GM12878 (cell line): ENCODE results near the gene PSMD4. TPM values are rescaled to one million over a fixed set of nuclear protein-coding genes. Genes with fewer than 3 reads are reported as not detected.
A peak's percentile ranks its signal among the peaks of the same experiment; 100 is the strongest.

Source experiments
- ATAC-seq: fragments of 200-7000 bp; cut with Tn5 transposase; 3 replicates; pipeline ENCODE4 v1.9.1; 2020; ENCODE audit warnings: mild to moderate bottlenecking, moderate library complexity
- BruUV-seq: library from RNA; stranded (reverse); fragments of 400-500 nt; replicated peaks from 2 replicates; lab custom pipeline; 2021; lab: Mats Ljungman, UMichigan
- CTCF ChIA-PET: fragments of 300-600 bp; sonication (Branson Sonifier 250); formaldehyde crosslinking; extraction: SDS; loops from one replicate; lab custom pipeline; 2021; ENCODE audit warnings: inconsistent platforms; lab: Yijun Ruan, JAX
- POLR2A ChIA-PET: fragments of 350-600 bp; formaldehyde crosslinking; extraction: SDS; loops from one replicate; lab custom pipeline; 2021; ENCODE audit warnings: inconsistent platforms; lab: Charles Lee
- RAD21 ChIA-PET: fragments of 300-600 bp; sonication (Branson Sonifier 250); formaldehyde crosslinking; loops from one replicate; lab custom pipeline; 2023; ENCODE audit warnings: antibody characterized with exemption; ENCODE audit not compliant: unreplicated experiment; lab: Charles Lee
- SMC1A ChIA-PET: fragments of 300-600 bp; sonication (Branson Sonifier 250); formaldehyde crosslinking; loops from one replicate; lab custom pipeline; 2023; ENCODE audit not compliant: unreplicated experiment, uncharacterized antibody; lab: Charles Lee
- DNase-seq: peaks from one replicate; pipeline ENCODE4 v3.0.0-alpha.2; 2011; ENCODE audit warnings: low read depth, low spot score
- FAIRE-seq: peaks from 3 replicates; lab custom pipeline; 2011; peaks lifted over from hg19 to GRCh38; lab: Jason Lieb, UNC
- H2AFZ ChIP-seq: 2 replicates; pipeline ENCODE4 v1.6.0; 2011; ENCODE audit warnings: low read depth, low read length, control low read depth; ENCODE audit not compliant: control insufficient read depth
- H3K27ac ChIP-seq: 2 replicates; pipeline ENCODE4 v1.5.1; 2011; ENCODE audit warnings: control low read depth; ENCODE audit not compliant: control insufficient read depth, insufficient read depth
- H3K27me3 ChIP-seq, 2 experiments: replicated peaks in 1 of 2; 2 replicates each; pipeline versions ENCODE4 v1.6.0 to v1.6.1; 2011; ENCODE audit warnings: low read length in 1 of 2; ENCODE audit not compliant: control insufficient read depth in 2 of 2, insufficient read depth in 2 of 2
- H3K36me3 ChIP-seq, 2 experiments: 2 replicates each; pipeline ENCODE4 v1.5.1; 2011; ENCODE audit warnings: low read length in 1 of 2; ENCODE audit not compliant: control insufficient read depth in 2 of 2, insufficient read depth in 2 of 2
- H3K4me1 ChIP-seq: 2 replicates; pipeline ENCODE4 v1.6.1; 2011; ENCODE audit warnings: mild to moderate bottlenecking, low read length, moderate library complexity, mixed read lengths; ENCODE audit not compliant: control insufficient read depth, insufficient read depth
- H3K4me2 ChIP-seq: 2 replicates; pipeline ENCODE4 v1.6.0; 2011; ENCODE audit warnings: control low read depth; ENCODE audit not compliant: control insufficient read depth, insufficient read depth
- H3K4me3 ChIP-seq: fragments of 200-600 bp; sonication (generic); 2 replicates; pipeline ENCODE4 v1.5.1; 2016
- H3K79me2 ChIP-seq: 2 replicates; pipeline ENCODE4 v1.6.0; 2011; ENCODE audit warnings: low read length; ENCODE audit not compliant: control insufficient read depth, insufficient read depth
- H3K9ac ChIP-seq: 2 replicates; pipeline ENCODE4 v1.8.0; 2011; ENCODE audit warnings: low read length, control low read depth, mixed read lengths; ENCODE audit not compliant: control insufficient read depth, insufficient read depth
- H3K9me3 ChIP-seq: replicated peaks from 3 replicates; pipeline ENCODE4 v1.5.1; 2011; ENCODE audit warnings: mild to moderate bottlenecking, low read length; ENCODE audit not compliant: control insufficient read depth, insufficient read depth
- H4K20me1 ChIP-seq: 2 replicates; pipeline ENCODE4 v1.6.0; 2011; ENCODE audit not compliant: control insufficient read depth, insufficient read depth
- CBFB ChIP-seq: IDR thresholded peaks from 2 replicates; pipeline ENCODE4 v1.6.1; 2016; ENCODE audit warnings: antibody characterized with exemption, low read depth
- EZH2 ChIP-seq: IDR thresholded peaks from 2 replicates; pipeline ENCODE4 v1.6.1; 2012; ENCODE audit warnings: low read depth, mild to moderate bottlenecking, control low read depth, inconsistent platforms, low read length, borderline replicate concordance; ENCODE audit not compliant: control insufficient read depth
- IKZF2 ChIP-seq, 2 experiments: fragments of 450-650 bp; IDR thresholded peaks; 2 replicates each; pipeline ENCODE4 v1.6.1; 2017; ENCODE audit warnings: mild to moderate bottlenecking in 2 of 2, moderate library complexity in 2 of 2
- KAT2A ChIP-seq: conservative IDR thresholded peaks from 2 replicates; pipeline ENCODE4 v1.6.1; 2011; ENCODE audit warnings: low read depth, low read length; ENCODE audit not compliant: control insufficient read depth
- MYB ChIP-seq: fragments of 150-350 bp; IDR thresholded peaks from 2 replicates; pipeline ENCODE4 v1.6.1; 2014; ENCODE audit warnings: mild to moderate bottlenecking, low read depth, low read length, borderline replicate concordance
- NR2C1 ChIP-seq: fragments of 450-650 bp; IDR thresholded peaks from 2 replicates; pipeline ENCODE4 v1.6.1; 2017; ENCODE audit warnings: antibody characterized with exemption, mild to moderate bottlenecking, moderate library complexity
- RELA ChIP-seq: fragments of 450-650 bp; IDR thresholded peaks from 2 replicates; pipeline ENCODE4 v1.8.0; 2014; ENCODE audit warnings: borderline replicate concordance; ENCODE audit not compliant: partially characterized antibody
- SPI1 ChIP-seq: IDR thresholded peaks from 2 replicates; pipeline ENCODE4 v1.6.1; 2011; ENCODE audit warnings: low read depth, mild to moderate bottlenecking, low read length, moderate library complexity, borderline replicate concordance; ENCODE audit not compliant: insufficient read depth
- SRF ChIP-seq, 2 experiments: IDR thresholded peaks; 2 replicates each; pipeline ENCODE4 v1.6.1; 2011; ENCODE audit warnings: low read depth in 2 of 2, low read length in 2 of 2, mild to moderate bottlenecking in 1 of 2, moderate library complexity in 1 of 2
- ZNF24 ChIP-seq: fragments of 450-650 bp; IDR thresholded peaks from 2 replicates; pipeline ENCODE4 v1.6.1; 2017; ENCODE audit warnings: antibody characterized with exemption, mild to moderate bottlenecking
- ZNF384 ChIP-seq: IDR thresholded peaks from 2 replicates; pipeline ENCODE4 v1.6.1; 2012; ENCODE audit warnings: low read depth, mild to moderate bottlenecking, low read length, improper control_type of control experiment, borderline replicate concordance
- WGBS: methylation state at CpG from one replicate; pipeline ENCODE4 v1.1.6; 2016; ENCODE audit warnings: low lambda C conversion rate; ENCODE audit not compliant: insufficient replicate concordance, insufficient coverage; ENCODE audit errors: missing lambda C conversion rate; 5-methylcytosine and 5-hydroxymethylcytosine counted together
- in situ Hi-C: fragments of 300-500 bp; cut with MboI; formaldehyde crosslinking; loops from 9 replicates; pipeline ENCODE4 v1.14.3; 2018; ENCODE audit warnings: mixed read lengths
- intact Hi-C: fragments of 100-400 bp; cut with micrococcal nuclease; formaldehyde crosslinking; loops from one replicate; pipeline ENCODE4 v1.14.2; 2022; ENCODE audit not compliant: unreplicated experiment
- polyA plus RNA-seq, 11 experiments: library from polyadenylated mRNA; depleted of rRNA in 4 of 11; unstranded in 6 of 11; stranded (reverse) in 5 of 11; fragments of >200 nt; fragmentation: Nextera tagmentation in 4 of 11; fragmentation: Illumina TruSeq in 1 of 11; extraction: Ambion mirVana in 4 of 11; extraction: Trizol in 1 of 11; gene quantifications; 1 replicate in 1 of 11; 2 replicates in 10 of 11; pipeline versions ENCODE4 v1.2.1 to v1.2.3, GENCODE V29; 2011 to 2016; ENCODE audit warnings: inconsistent platforms in 2 of 11, missing spikeins in 2 of 11, low read depth in 1 of 11
- total RNA-seq, 4 experiments: library from RNA; depleted of rRNA in 3 of 4; stranded (reverse); fragments of >200 nt in 3 of 4; fragmentation: Illumina TruSeq in 1 of 4; extraction: Trizol in 1 of 4; gene quantifications; 2 replicates each; pipeline versions ENCODE4 v1.2.1 to v1.2.3, GENCODE V29; 2013 to 2021
- TF ChIP-seq, protein P1 (sequence below): fragments of 450-650 bp; IDR thresholded peaks from 2 replicates; pipeline ENCODE4 v1.6.1; 2017; ENCODE audit warnings: mild to moderate bottlenecking, moderate library complexity
- TF ChIP-seq, protein P2 (sequence below): fragments of 450-650 bp; IDR thresholded peaks from 2 replicates; pipeline ENCODE4 v1.6.1; 2017; ENCODE audit warnings: mild to moderate bottlenecking, low read depth, inconsistent platforms; ENCODE audit not compliant: poor library complexity, severe bottlenecking

Gene PSMD4
- total and polyA plus RNA-seq, 10 of the 15 experiments (the other 5 are each of a cell fraction or from before 2014, with no cell fraction given), result 129 to 281 (median 188) TPM

DNA sequence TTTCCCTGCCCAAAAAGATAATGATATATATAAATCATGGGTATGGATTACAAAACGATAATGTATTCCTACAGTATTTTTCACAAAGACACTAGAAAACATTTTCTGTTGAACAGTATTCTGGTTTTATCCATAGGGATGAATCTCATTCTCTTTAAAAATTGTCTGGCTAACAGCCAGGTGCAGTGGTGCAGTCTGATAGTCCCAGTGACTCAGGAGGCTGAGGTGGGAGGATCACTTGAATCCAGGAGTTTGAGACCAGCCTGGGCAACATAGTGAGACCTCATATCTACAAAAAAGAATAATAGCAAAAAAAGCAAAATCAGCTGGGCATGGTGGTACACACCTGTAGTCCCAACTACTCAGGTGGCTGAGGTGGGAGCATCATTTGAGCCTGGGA lies 32.9 kb upstream of the PSMD4 start:
- Histone ChIP-seq H3K4me3 (no peak overlapping the region), H3K79me2 (peaks cover 24% of the 10 kb centered on the region), H3K9ac (no peak overlapping the region), H3K36me3 (peaks cover 0 to 11% of the 10 kb centered on the region in 2 experiments; a peak in 3 of 4 replicates), H3K4me2 (no peak overlapping the region), H3K4me1 (no peaks in the 10 kb centered on the region), H3K27me3 (no peaks in the 10 kb centered on the region), H4K20me1 (peaks cover 2% of the 10 kb centered on the region; the same call in 1 of the 2 replicates)
- POLR2A ChIA-PET, result interaction anchor here (1.5 kb wide), 1 partner anchor 21 kb away, joined by 3 read pairs; no protein-coding TSS in a partner anchor
- in situ Hi-C loops, result no loop called here
- CTCF ChIA-PET, result interaction anchor here (1.1 kb wide), 1 partner anchor 30 kb away, joined by 4 read pairs; no protein-coding TSS in a partner anchor
- DNase-seq, result no peak
- TF ChIP-seq, protein P1, sequence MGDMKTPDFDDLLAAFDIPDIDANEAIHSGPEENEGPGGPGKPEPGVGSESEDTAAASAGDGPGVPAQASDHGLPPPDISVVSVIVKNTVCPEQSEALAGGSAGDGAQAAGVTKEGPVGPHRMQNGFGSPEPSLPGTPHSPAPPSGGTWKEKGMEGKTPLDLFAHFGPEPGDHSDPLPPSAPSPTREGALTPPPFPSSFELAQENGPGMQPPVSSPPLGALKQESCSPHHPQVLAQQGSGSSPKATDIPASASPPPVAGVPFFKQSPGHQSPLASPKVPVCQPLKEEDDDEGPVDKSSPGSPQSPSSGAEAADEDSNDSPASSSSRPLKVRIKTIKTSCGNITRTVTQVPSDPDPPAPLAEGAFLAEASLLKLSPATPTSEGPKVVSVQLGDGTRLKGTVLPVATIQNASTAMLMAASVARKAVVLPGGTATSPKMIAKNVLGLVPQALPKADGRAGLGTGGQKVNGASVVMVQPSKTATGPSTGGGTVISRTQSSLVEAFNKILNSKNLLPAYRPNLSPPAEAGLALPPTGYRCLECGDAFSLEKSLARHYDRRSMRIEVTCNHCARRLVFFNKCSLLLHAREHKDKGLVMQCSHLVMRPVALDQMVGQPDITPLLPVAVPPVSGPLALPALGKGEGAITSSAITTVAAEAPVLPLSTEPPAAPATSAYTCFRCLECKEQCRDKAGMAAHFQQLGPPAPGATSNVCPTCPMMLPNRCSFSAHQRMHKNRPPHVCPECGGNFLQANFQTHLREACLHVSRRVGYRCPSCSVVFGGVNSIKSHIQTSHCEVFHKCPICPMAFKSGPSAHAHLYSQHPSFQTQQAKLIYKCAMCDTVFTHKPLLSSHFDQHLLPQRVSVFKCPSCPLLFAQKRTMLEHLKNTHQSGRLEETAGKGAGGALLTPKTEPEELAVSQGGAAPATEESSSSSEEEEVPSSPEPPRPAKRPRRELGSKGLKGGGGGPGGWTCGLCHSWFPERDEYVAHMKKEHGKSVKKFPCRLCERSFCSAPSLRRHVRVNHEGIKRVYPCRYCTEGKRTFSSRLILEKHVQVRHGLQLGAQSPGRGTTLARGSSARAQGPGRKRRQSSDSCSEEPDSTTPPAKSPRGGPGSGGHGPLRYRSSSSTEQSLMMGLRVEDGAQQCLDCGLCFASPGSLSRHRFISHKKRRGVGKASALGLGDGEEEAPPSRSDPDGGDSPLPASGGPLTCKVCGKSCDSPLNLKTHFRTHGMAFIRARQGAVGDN, result no peak
- TF ChIP-seq, protein P2, sequence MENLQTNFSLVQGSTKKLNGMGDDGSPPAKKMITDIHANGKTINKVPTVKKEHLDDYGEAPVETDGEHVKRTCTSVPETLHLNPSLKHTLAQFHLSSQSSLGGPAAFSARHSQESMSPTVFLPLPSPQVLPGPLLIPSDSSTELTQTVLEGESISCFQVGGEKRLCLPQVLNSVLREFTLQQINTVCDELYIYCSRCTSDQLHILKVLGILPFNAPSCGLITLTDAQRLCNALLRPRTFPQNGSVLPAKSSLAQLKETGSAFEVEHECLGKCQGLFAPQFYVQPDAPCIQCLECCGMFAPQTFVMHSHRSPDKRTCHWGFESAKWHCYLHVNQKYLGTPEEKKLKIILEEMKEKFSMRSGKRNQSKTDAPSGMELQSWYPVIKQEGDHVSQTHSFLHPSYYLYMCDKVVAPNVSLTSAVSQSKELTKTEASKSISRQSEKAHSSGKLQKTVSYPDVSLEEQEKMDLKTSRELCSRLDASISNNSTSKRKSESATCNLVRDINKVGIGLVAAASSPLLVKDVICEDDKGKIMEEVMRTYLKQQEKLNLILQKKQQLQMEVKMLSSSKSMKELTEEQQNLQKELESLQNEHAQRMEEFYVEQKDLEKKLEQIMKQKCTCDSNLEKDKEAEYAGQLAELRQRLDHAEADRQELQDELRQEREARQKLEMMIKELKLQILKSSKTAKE, result no peak
- no peak for TF ChIP-seq ZNF384
- no peak for TF ChIP-seq CBFB
- no peak for TF ChIP-seq IKZF2 (IDR thresholded peaks at IDR 0.05)
- TF ChIP-seq SPI1, result no peak
- TF ChIP-seq ZNF24, result no peak
- no peak for TF ChIP-seq NR2C1
- TF ChIP-seq SRF (IDR thresholded peaks at IDR 0.05; ENCODE audit: low read depth in 2 of 2, low read length in 2 of 2), result no peak
- TF ChIP-seq KAT2A, result no peak
- TF ChIP-seq MYB, result no peak
- no peak for TF ChIP-seq EZH2
- no peak for TF ChIP-seq RELA
- TF ChIP-seq, all 136 proteins: peak for 0
- ATAC-seq, result no peak
- Histone ChIP-seq H3K9me3 (no peaks in the 10 kb centered on the region), H3K27ac (no peak overlapping the region), H2AFZ (no peak overlapping the region)
- TSS peak; percentile 21 for BruUV-seq
- ChIA-PET SMC1A (no interaction called here), RAD21 (no interaction called here)
- 65% methylated on average over 1 of the region's 1 CpG for WGBS
- intact Hi-C loops, result no loop called here
- FAIRE-seq, result no peak
